Measurements from ENCODE around the gene DDB1. TPM values are rescaled to one million over a fixed set of nuclear protein-coding genes. Genes with fewer than 3 reads are reported as not detected.

Gene DDB1
- total RNA-seq, 1 experiment from 2014 or later = 284 TPM

DNA sequence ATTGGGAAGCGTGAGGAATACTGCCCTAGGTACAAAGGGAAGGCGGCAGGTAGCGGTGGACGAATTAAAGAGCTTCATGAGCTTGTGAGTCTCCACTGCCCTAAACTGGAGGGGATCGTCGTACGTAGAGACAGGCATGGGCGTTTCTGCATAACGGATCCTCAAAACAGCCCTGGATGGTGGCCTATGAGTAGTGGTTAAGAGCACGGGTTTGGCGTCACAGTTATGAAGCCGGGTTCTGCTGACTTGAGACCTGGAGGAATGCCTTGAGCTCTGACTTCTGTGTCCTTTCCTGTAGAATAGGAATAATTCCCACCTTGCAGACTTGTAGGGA is 29.6 kb upstream of the DDB1 start:
- Histone ChIP-seq H3K9me3 (no peaks in the 10 kb centered on the region), H3K36me3 (ENCODE audit: control insufficient read depth, insufficient read depth, low read length) (peaks cover 3% of the 10 kb centered on the region; the same call in 1 of the 2 replicates), H3K27me3 (replicated peaks; ENCODE audit: control insufficient read depth, insufficient read depth, low read length) (no peaks in the 10 kb centered on the region), H3K4me1 (0 out of 2 replicates have a peak, but pooled peaks cover 3% of the 10 kb centered on the region), H3K4me3 (ENCODE audit: low read depth, low read length) (peak overlapping the region; percentile 72)
- Mint-ChIP-seq H3K27ac (ENCODE audit: unreplicated experiment) (peak overlapping the region; percentile 93), H3K9me3 (ENCODE audit: unreplicated experiment) (no peaks in the 10 kb centered on the region), H3K36me3 (ENCODE audit: insufficient read depth, unreplicated experiment) (peaks cover 57% of the 10 kb centered on the region), H3K4me3 (ENCODE audit: unreplicated experiment) (peak overlapping the region; percentile 87), H3K27me3 (ENCODE audit: insufficient read depth, unreplicated experiment) (no peaks in the 10 kb centered on the region), H3K4me1 (ENCODE audit: low read depth, unreplicated experiment) (no peaks in the 10 kb centered on the region)
- ChIA-PET POLR2A (interaction anchor here (0.5 to 2.7 kb wide), 15 partner anchors 16 to 1797 kb away, joined by 3 to 22 read pairs (median 7); partner anchors contain the start of genes CPSF7, DDB1, SDHAF2 and TKFC), CTCF (interaction anchor here (0.6 to 5.2 kb wide), 6 partner anchors 23 to 67 kb away, joined by 3 to 41 read pairs (median 6); partner anchors contain the start of genes CPSF7, SDHAF2 and TMEM216)
- intact Hi-C loops (cut with micrococcal nuclease; ENCODE audit: unreplicated experiment) = loop anchor here (1.0 kb wide), 3 partner anchors 23 to 30 kb away; partner anchors contain the start of genes DDB1, TKFC and TMEM216
- TF ChIP-seq, protein P1, sequence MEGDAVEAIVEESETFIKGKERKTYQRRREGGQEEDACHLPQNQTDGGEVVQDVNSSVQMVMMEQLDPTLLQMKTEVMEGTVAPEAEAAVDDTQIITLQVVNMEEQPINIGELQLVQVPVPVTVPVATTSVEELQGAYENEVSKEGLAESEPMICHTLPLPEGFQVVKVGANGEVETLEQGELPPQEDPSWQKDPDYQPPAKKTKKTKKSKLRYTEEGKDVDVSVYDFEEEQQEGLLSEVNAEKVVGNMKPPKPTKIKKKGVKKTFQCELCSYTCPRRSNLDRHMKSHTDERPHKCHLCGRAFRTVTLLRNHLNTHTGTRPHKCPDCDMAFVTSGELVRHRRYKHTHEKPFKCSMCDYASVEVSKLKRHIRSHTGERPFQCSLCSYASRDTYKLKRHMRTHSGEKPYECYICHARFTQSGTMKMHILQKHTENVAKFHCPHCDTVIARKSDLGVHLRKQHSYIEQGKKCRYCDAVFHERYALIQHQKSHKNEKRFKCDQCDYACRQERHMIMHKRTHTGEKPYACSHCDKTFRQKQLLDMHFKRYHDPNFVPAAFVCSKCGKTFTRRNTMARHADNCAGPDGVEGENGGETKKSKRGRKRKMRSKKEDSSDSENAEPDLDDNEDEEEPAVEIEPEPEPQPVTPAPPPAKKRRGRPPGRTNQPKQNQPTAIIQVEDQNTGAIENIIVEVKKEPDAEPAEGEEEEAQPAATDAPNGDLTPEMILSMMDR (IDR thresholded peaks at IDR 0.05; ENCODE audit: insufficient read depth in 1 of 2, low read depth in 1 of 2, low read length in 1 of 2, severe bottlenecking in 1 of 2, unreplicated experiment in 1 of 2) = no peak
- TSS peak; percentile 81 for BruUV-seq (replicated peaks)
- DNase-seq = peak in 1 of 2 experiments; percentile 39

DNA sequence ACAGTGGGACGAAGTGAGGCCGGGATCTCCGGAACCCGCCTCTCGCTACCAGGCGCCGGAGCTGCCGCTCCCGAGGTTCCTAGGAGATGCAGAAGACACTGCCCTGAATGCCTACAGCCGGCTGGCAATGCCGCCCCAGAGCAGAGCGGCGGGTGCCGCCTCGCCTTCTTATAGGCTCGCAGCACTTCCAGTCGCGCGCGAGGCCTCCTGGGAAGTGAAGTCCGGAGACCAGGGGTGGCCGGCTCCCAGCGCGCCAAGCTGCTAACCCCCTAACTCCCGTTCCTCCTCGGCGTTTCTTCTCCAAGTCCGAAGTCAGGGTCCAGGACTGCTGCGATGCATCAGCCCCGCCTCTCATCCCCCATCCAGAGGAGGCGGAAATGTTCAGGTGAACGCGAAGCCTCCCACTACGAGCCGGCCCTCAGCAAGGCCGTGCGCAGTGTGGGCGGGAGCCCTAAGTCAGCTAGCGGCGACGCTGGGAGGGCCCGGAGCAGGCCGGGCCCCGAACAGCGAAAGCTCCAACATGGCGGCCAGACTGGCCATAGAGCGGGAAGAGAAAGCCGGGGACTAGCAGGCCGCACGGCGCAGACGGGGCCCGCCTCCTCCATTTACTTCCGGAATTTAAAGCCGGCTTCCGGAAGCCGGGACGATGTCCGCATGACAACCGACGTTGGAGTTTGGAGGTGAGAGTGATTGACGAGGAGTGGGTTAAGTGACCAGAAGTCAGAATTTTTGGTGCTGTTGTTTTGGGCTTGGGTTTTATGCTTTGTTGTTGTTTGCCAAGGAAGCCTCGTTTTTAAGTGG is 29.0 kb upstream of the DDB1 start, which contains the start of the genes CYB561A3 and TMEM138:
Gene CYB561A3, minus strand, starts transcription at position 142 of the 801 bp plus-strand sequence. CDS start 5,169 bp downstream, outside the sequence.
Gene TMEM138, plus strand, starts transcription at position 634 of the 801 bp plus-strand sequence. CDS start 2,017 bp downstream, outside the sequence.
- DNase-seq = peak; percentile 94 to 96
- POLR2A ChIA-PET = interaction anchor here (0.6 to 2.7 kb wide), 23 partner anchors 9 to 191 kb away, joined by 3 to 22 read pairs (median 5); partner anchors contain the start of genes CPSF7, DDB1, SDHAF2 and TKFC
- CTCF ChIA-PET = interaction anchor here (0.6 to 5.2 kb wide), 7 partner anchors 20 to 67 kb away, joined by 3 to 41 read pairs (median 6); partner anchors contain the start of genes CPSF7, SDHAF2 and TMEM216
- Histone ChIP-seq H3K27me3 (replicated peaks; ENCODE audit: control insufficient read depth, insufficient read depth, low read length) (no peaks in the 10 kb centered on the region), H3K9me3 (no peaks in the 10 kb centered on the region), H3K4me1 (0 out of 2 replicates have a peak, but pooled peaks cover 3% of the 10 kb centered on the region), H3K4me3 (ENCODE audit: low read depth, low read length) (peak within 1 kb of the TSS; percentile 72), H3K36me3 (ENCODE audit: control insufficient read depth, insufficient read depth, low read length) (peaks cover 3% of the 10 kb centered on the region; the same call in 1 of the 2 replicates)
- Mint-ChIP-seq H3K4me1 (ENCODE audit: low read depth, unreplicated experiment) (no peaks in the 10 kb centered on the region), H3K27ac (ENCODE audit: unreplicated experiment) (peak within 1 kb of the TSS; percentile 93), H3K4me3 (ENCODE audit: unreplicated experiment) (peak within 1 kb of the TSS; percentile 87), H3K36me3 (ENCODE audit: insufficient read depth, unreplicated experiment) (peaks cover 52% of the 10 kb centered on the region), H3K27me3 (ENCODE audit: insufficient read depth, unreplicated experiment) (no peaks in the 10 kb centered on the region), H3K9me3 (ENCODE audit: unreplicated experiment) (no peaks in the 10 kb centered on the region)
- TF ChIP-seq, protein P1 (IDR thresholded peaks at IDR 0.05; ENCODE audit: insufficient read depth in 1 of 2, low read depth in 1 of 2, low read length in 1 of 2, severe bottlenecking in 1 of 2, unreplicated experiment in 1 of 2) = no peak
- intact Hi-C loops (cut with micrococcal nuclease; ENCODE audit: unreplicated experiment) = loop anchor here (1.0 kb wide), 3 partner anchors 23 to 30 kb away; partner anchors contain the start of genes DDB1, TKFC and TMEM216
- BruUV-seq (replicated peaks) = no TSS peak

DNA sequence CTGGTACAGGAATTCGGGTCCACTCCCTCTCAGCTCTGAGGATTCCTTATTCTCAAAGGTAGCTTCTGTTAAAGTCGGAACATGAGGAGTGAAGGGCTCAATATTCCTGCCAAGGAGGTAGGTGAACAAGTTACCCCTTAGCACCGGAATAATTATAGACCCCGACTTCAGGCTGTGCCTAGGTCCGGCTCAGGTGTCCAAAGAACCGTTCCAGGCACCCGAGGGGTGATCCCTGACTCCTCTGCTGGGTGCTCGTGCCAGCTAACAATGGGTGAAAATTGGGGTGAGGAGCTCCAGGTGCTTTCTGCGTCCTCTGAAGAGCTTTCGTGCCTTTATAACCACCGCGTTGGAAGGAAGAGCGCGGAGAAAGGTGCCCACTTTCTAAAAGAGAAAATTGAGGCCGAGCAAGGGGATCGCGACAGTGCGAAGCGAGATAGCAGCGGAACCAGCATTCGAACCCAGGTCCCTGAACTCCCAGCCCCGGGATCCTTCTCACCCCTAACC is 28.4 kb upstream of the DDB1 start:
- Histone ChIP-seq H3K4me1 (0 out of 2 replicates have a peak, but pooled peaks cover 3% of the 10 kb centered on the region), H3K36me3 (ENCODE audit: control insufficient read depth, insufficient read depth, low read length) (peaks cover 3% of the 10 kb centered on the region; the same call in 1 of the 2 replicates), H3K9me3 (no peaks in the 10 kb centered on the region), H3K27me3 (replicated peaks; ENCODE audit: control insufficient read depth, insufficient read depth, low read length) (no peaks in the 10 kb centered on the region), H3K4me3 (ENCODE audit: low read depth, low read length) (peak overlapping the region; percentile 72)
- no peaks in the 10 kb centered on the region for H3K27me3 Mint-ChIP-seq (ENCODE audit: insufficient read depth, unreplicated experiment)
- peaks cover 45% of the 10 kb centered on the region for H3K36me3 Mint-ChIP-seq (ENCODE audit: insufficient read depth, unreplicated experiment)
- H3K27ac Mint-ChIP-seq (ENCODE audit: unreplicated experiment) = peak overlapping the region; percentile 93
- H3K4me1 Mint-ChIP-seq (ENCODE audit: low read depth, unreplicated experiment) = no peaks in the 10 kb centered on the region
- TSS peak; percentile 56 for BruUV-seq (replicated peaks)
- no peaks in the 10 kb centered on the region for H3K9me3 Mint-ChIP-seq (ENCODE audit: unreplicated experiment)
- TF ChIP-seq, protein P1 (IDR thresholded peaks at IDR 0.05; ENCODE audit: insufficient read depth in 1 of 2, low read depth in 1 of 2, low read length in 1 of 2, severe bottlenecking in 1 of 2, unreplicated experiment in 1 of 2) = no peak
- ChIA-PET POLR2A (interaction anchor here (0.6 to 2.7 kb wide), 15 partner anchors 8 to 109 kb away, joined by 3 to 22 read pairs (median 7); partner anchors contain the start of genes CPSF7, DDB1, SDHAF2 and TKFC), CTCF (interaction anchor here (0.5 to 5.2 kb wide), 7 partner anchors 20 to 68 kb away, joined by 3 to 41 read pairs (median 6); partner anchors contain the start of genes CPSF7, SDHAF2 and TMEM216)
- DNase-seq = no peak
- intact Hi-C loops (cut with micrococcal nuclease; ENCODE audit: unreplicated experiment) = no loop called here
- peak overlapping the region; percentile 87 for H3K4me3 Mint-ChIP-seq (ENCODE audit: unreplicated experiment)

Measured in Caco-2 (cell line).